Stimulated activated CD8-positive, alpha-beta memory T cell treated with anti-CD3 and anti-CD28 coated beads, Interleukin-2, amount 100 ng/mL, for 48 hours (primary cell): ENCODE measurements around the gene PET117.
A peak's percentile ranks its signal among the peaks of the same experiment; 100 is the strongest.
"Not testable (repeated sequence)": the region's sequence is repeated elsewhere in the genome, so short reads cannot be mapped to it uniquely, and the experiment has no call there.

ENCODE experiments used
- DNase-seq, 2 donors: peaks; one replicate each; pipeline ENCODE4 v3.0.0-alpha.2; 2020; ENCODE audit warnings: low read depth in 2 of 2

Gene PET117, protein sequence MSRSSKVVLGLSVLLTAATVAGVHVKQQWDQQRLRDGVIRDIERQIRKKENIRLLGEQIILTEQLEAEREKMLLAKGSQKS

DNA sequence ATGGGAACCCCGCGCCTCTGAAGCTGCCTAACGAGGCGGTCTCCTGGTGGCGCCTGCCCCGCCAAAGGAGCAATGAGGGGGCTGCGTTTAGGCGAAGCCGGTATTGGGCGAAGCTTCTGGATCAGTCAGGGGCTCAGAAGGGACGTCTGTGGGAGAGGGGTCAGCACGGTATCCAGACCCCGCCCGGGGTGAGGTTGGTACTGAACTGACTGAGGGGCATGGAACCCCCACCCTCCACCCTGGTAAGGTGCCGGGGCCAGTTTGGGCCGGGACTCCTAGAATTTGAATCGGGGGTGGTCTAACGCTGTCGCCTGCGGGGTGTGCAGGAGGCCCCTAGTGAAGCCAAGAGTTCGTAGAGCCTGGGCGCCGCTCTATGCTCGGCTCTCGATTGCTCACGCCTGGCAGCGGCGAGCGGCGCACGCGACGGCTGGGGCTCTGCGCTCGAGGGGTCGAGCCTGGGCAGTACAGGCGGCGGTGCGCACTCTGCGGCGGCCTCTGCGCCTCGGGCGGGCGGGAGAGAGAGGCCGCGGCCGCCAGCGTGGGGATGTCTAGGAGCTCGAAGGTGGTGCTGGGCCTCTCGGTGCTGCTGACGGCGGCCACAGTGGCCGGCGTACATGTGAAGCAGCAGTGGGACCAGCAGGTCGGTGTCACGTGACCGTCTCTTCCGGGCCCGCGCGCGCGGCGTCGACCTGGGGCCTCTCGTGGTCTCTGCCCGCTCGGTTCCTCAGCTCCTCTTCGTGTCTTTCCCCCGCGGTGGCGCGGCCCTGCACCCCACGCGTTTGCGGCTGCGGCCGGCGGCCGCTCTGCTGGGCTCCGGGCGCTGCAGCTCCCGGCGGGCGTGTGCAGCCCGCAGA, at the start of gene PET117, which contains the start of gene KAT14:
PET117 (plus strand) TSS at position 452 of the 854 bp plus-strand sequence; CDS start at position 545, 93 bp downstream.
KAT14 (plus strand) TSS at position 452 of the 854 bp plus-strand sequence. CDS start 4,798 bp downstream, outside the sequence.
- peak; percentile 82 to 83 for DNase-seq

DNA sequence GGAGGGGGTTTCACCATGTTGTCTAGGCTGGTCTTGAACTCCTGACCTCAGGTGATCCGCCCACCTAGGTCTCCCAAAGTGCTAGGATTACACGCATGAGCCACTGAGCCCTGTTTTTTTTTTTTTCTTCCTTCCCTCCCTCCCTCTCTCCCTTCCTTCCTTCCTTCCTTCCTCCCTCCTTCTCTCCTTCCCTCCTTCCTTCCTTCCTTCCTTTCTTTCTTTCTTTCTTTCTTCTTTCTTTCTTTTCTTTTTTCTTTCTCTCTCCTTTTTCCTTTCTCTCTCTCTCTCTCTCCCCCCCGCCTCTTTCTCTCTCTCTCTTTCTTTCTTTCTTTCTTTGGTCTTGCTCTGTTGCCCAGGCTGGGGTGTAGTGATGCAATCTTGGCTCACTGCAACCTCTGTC, 49.4 kb upstream of the PET117 start:
- not testable (repeated sequence) for DNase-seq

DNA sequence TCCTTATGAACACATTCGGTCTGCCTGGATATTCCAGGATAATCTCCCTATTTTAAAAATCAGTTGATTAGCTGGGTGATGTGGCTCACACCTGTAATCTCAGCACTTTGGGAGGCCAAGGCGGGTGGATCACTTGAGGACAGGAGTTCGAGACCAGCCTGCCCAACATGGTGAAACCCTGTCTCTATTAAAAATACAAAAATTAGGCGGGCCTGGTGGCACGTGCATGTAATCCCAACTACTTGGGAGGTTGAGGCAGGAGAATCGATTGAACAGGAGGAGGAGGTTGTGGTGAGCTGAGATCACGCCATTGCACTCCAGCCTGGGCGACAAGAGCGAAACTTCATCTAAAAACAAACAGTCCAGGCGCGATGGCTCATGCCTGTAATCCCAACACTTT, 48.8 kb upstream of the PET117 start:
- not testable (repeated sequence) for DNase-seq

DNA sequence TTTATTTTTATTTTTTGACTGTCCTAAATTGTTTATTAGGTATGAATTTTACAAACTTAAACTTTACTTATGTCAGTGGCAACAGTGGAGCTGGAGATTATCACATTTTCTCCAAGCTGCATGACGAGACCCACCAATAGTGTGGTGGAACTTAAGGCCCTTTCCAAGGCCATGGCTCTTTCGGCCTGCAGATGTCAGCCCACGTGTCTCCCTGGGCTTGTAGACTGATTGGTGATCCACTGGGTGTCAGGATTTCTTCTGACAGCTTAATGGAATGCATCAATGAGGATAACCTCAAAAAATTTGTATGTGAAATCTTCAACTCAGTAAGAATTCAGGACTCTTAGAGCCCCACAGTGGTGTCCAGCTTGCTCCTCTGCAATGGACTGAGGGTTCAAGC, 47.6 kb upstream of the PET117 start:
- no peak for DNase-seq

DNA sequence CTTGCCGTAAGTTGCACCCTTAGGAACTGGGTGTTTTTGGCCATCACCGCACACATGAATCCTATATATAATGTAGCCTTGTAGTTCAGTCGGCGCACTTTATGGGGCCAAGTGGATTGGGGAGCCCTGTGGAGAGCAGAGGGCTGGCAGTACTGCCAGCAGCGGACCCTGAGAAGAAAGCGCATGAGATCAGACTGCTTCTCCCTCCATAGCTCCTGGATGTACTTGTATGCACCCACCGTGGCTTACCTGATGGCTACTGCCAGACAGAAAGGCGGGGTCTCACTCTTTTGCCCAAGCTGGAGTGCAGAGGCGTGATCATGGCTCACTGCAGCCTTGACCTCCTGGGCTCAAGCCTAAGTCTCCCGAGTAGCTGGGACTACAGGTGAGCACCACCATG, 47.2 kb upstream of the PET117 start:
- no peak for DNase-seq

DNA sequence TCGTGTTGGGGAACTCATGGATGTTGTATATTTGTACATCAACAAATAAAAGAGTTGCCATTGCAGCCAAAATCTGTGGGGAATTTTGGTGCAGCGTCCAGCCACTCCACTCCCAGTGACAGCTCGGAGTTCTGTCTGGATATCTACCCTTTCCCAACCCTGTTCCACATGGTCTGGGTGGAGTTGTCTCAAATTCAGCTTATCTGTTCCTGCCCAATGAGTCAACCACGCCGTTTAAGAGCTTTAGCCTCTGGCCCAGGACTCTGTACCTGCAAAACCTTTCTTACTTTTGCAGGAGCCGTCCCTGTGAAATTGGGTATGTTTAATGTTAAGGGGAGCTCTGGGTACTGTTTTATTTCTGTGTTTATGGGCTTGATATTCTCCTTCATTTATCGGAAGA, 46.0 kb upstream of the PET117 start:
- no peak for DNase-seq

DNA sequence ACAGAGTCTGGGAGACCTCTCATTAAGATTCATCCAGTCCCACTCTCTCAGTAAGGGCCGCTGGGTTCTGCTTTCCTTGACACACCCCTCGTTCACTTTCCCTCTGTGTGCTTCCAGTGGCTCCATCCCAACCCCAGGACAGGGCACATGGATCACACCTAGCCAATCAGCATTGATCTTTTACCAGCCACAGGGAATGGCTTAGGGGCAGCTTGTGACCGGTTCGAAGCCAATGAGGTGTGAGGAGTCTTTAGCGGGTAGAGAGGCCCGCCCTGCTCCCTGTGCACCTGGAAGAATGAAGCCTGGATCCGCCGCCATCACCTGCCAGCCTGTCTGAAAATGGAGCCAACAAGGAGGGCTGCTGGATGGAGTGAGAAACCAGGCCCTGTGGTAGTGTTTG, 44.8 kb upstream of the PET117 start:
- DNase-seq: no peak

DNA sequence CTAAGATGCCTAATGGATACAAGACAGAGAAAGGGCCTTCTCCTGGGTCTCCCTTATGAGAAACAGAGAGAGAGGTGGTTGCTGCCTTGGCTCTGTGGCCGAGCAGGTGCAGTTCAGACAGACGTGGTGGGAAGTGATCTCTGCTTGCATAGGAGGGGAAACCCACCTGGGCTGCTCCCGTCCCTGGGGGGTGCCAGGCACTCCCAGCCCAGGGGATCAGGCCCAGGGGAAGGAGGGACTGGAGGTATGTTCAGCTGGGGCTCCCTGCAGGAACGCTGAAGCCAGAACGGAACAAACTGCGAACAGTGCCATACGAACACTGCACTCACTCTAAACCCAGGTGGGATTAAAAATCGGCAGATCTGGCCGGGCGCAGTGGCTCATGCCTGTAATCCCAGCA, 44.3 kb upstream of the PET117 start:
- DNase-seq: no peak

DNA sequence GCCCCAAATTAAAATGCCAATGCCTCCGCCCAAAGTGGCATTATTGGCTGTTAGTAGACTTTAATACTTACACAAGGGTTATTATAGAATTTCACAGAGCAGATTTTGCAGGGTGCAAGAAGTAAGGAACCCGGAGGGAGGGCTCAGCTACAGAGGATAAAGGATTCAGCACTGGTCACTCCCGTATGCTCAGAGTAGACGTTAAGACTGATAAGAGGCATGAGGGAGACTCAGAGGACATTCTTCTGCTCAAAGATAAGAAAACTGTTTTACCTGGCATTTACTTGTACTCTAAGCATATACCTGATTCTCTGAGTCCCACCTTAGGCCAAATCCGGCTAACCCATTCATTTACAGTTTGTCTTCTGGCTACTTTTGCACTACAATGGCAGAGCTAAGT, 43.5 kb upstream of the PET117 start:
- DNase-seq: no peak

DNA sequence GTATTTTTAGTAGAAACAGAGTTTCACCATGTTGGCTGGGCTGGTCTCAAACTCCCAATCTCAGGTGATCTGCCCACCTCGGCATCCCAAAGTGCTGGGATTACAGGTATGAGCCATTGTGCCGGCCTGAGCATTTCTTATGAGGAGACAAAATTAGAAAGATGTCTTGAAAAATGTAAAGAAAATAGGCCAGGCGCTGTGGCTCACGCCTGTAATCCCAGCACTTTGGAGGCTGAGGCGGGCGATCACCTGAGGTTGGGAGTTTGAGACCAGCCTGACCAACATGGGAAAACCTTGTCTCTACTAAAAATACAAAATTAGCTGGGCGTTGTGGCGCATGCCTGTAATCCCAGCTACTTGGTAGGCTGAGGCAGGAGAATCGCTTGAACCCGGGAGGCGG, 37.1 kb upstream of the PET117 start:
- not testable (repeated sequence) for DNase-seq

DNA sequence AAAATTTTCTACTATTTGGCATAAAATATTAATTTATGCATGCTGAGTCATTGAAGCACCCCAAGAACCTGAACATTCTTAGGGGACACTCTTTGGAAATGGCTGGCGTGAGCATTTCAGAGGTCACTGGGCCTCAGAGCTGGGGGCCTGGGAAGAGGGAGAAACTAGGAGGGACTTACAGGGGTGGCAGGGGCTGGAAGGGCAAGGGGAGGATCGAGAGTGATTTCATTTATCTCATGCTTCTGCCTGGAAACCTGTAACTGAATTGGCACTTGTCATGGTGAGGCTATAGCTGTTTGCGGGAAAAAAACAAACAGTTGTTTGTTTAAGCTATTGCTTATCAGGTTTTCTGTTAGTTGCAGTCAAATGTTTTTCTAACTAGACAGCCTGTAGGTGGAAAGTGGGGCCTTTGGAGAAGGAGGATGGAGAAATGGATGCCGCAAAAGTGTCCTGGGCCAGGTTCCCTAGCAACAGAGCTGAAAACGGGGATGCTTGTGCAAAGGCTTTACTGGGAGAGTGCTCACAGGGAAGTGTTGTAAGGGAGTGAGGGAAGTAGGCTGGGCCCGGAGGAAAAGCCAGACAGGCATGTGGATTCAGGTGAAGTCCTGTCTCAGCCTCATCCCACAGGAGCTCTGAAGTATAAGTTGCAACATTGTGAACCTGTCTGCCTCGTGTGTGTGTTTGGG, 36.4 kb upstream of the PET117 start:
- no peak for DNase-seq

DNA sequence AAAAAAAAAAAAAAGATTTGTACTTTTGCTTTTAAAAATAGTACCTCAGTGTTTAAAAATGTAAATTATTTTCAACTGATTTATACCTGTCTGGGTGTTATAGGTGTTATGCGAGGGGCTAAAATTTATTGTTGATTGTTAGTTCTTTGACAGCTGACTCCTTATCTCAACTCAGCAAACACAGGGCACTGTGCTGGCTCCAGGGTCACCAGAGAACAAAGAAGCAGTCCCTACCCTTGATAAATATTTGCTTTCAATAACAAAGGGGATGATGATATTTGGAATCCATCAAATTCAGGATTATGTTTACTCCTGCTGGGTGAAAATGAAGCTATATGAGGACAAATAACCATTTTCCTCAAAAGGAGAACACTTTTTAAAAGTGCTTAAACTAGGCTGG, 34.2 kb upstream of the PET117 start:
- no peak for DNase-seq

DNA sequence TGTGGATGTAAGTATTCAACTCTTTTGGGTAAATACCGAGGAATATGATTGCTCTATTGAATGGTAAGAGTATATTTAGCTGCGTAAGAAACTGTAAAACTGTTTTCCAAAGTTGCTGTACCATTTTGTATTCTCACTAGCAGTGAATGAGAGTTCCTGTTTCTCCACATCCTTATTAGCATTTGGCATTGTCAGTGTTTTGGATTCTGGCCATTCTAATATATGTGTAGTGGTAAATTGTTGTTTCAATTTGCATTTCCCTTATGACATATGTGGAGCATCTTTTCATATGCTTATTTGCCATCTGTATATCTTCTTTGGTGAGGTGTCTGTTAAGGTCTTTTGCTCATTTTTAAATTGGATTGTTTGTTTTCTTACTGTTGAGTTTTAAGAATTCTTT, 29.3 kb upstream of the PET117 start:
- no peak for DNase-seq

DNA sequence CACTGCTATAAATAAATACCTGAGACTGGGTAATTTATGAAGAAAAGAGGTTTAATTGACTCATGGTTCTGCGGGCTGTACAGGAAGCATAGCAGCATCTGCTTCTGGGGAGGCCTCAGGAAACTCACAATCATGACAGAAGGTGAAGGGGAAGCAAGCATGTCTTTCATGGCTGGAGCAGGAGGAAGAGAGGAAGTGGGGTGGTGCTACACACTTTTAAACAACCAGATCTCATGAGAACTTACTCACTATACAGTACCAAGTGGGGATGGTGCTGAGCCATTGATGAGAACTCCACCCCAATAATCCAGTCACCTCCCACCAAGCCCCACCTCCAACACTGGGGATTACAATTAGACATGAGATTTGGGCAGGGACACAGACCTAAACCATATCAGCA, 9.1 kb upstream of the PET117 start:
- DNase-seq: not testable (repeated sequence)

DNA sequence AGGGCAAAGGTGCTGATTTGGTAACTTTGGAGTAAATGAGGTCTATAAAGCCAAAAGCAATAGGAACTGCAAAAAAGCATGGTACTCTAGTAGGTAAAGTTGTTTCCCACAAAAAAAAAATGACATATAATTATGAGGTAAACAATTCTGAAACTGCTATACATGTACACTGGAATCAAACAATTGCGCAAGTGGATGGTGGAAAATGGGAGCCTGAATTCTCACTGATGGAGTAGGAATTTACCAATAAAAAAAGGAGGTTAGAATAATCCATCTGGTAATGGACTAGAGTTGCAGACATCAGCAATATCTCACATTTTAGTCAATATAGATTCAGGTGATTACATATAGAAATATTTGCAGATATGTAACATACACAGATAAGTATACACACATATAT, 5.0 kb upstream of the PET117 start:
- DNase-seq: no peak

DNA sequence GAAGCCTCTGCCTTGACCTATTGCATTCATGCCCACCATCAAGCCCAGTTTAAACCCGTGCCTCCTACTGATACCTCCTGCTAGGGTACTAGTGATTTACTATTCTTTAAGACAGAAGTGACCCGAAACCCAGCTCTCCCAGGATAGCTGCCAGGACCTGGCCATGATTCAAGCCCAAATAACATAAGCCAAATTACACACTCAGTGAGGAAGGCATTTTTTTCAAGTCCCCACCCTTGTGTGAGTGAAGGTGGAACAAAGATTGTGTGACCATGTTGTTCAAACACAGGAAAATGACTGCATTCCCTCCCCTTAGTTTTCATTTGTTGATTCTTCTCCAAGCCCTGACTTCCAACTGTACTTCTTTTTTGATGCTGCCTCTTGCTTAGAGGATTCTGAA, 3.7 kb upstream of the PET117 start:
- no peak for DNase-seq

DNA sequence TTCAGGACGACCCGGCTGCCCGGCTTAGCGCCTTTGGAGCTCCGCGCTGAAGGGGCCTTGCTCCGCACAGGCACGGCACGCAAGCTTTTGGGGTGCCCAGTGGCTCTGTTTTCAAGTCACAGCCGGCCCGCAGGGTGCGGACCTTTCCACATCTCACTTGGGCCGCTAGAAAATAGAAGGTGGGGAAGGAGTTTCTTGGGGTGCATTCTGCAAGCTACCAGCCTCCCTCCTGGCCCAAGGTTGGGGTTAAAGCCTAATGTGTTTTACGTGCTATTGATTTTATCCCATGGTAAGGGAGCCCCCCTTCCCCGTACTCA, 561 bp downstream of the PET117 start:
- DNase-seq: no peak

DNA sequence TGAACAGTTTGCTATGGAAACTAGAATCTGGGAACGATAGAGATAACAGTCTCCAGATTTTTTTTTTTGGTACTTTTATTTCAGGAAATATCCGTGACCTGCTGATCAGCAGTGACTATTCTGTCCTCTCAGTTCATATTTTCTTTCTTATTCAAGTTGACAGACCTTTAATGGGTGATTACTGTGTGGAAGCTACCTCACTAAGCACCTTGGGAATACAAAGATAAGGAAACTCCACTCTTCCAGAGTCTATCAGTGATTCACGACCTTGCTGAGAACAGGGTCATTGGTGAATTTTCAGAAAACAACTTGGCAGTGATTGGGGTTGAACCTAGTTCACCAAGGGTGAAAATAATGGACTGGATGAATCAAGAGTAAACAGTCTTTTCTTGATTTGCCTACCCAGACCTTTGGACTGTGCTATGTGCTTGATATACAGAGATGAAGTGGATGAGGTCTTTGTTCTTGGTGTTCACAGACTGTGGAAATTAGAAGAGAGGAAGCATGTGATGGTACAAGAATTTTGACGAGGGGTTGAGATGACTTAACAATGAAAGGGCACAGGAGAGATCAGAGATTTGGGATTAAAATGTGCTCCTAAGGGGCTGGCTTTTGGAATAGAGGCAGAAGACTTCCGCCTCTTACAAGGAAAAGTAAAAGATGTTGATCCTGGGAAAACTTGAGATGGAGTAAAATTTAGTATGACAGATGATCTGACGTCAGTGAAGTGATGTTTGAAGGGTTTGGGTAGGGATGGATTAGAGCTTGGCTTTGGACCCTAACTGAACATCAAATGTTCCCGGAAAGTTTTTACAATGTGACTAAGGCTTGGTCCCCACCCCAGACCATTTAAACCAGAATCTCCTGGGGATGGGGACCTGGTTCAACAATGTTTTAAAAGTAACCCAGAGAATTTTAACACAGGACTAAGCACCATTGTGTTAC, 1.2 kb downstream of the PET117 start:
- no peak for DNase-seq

DNA sequence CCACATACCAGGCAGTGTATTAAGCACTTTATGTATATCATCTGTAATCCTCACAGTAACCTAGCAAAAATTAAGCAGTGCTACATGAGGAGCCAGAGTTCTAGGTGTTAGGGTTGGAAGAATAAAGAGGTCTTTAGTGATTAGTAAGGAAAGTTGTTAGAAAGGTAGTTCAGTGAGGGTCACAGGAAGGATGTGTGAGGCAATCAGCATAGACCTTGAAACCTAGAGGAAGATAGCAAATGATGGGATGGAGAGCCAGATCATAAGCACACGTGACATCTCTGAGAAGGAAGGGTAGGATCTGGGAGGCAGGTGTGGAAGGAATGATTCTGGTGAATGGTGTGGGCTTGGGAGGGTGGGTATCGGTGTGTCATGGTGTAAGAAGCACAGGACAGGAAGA, 2.2 kb downstream of the PET117 start:
- DNase-seq: no peak

DNA sequence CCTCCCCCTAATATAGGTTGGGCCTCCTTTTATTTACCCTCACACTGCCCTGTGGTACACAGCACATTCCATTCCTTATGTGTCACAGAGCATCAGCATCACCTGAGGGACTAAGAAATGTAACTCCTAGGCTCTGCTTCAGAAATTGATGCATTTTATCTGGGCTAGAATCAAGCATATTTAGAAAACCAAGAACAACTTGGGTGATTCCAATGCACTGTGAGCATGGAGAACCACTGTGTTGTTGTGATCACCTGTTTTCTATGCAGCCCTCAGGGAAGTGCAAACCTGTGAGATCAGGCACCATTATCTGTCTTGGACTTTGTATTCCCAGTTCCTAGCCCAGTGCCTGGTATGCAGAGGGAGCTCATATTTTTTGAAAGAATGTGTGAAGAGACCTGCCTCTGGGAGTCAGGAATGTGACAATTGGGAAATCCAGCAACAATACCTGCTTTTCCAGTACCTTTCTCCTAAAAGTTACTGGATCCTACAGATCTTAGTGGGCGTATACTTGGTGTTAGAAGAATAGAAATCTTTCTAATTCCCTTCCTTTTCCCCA, 7.0 kb downstream of the PET117 start:
- no peak for DNase-seq

DNA sequence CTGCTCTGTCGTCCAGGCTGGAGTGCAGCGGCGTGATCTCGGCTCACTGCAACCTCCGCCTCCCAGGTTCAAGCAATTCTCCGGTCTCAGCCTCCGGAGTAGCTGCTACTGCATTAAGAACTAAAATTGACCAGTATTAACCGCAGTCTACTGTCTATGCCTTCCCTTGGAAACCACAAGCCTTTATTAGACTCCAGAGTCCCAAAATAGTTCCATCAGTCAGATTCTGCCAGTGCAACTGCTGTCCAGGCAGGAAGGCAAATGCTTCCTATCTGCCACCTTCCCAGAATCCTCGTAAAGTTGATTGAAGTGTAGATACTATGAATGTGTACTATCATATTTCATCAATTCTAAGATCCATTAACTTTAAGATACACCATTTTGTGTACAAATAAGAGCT, 16.7 kb downstream of the PET117 start:
- DNase-seq: no peak

DNA sequence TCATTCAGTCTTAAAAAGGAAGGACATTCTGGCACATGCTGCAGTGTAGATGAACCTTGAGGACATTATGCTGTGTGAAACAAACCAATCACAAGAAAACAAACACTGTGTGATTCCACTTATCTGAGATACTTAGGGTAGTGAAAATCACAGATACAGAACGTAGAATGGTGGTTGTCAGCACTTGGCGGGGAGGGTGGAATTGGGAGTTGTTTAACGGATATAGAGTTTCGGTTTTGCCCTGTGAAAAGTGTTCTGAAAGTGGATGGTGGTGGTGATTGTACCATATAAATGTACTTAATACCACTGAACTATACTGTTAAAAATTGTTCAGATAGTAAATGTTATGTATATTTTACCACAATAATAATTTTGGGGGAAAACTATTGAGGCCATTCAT, 18.4 kb downstream of the PET117 start:
- no peak for DNase-seq
